H1 (cell line): ENCODE data around the gene EML4. TPM values are rescaled to one million over a fixed set of nuclear protein-coding genes. Genes with fewer than 3 reads are reported as not detected.

Experiments
- CTCF ChIA-PET: fragments of 300-600 bp; sonication (Branson Sonifier 250); formaldehyde crosslinking; loops from one replicate; lab custom pipeline; 2021; ENCODE audit not compliant: partially characterized antibody; lab: Charles Lee
- POLR2A ChIA-PET: fragments of 300-600 bp; sonication (Branson Sonifier 250); formaldehyde crosslinking; loops from one replicate; lab custom pipeline; 2021; ENCODE audit warnings: inconsistent platforms; ENCODE audit not compliant: partially characterized antibody; lab: Charles Lee
- DNase-seq, 2 experiments: peaks; one replicate each; pipeline versions ENCODE4 v3.0.0 to v3.0.0-alpha.2; 2010 to 2022; ENCODE audit warnings: low spot score in 2 of 2, low read depth in 1 of 2, mixed read lengths in 1 of 2
- FAIRE-seq: peaks from 2 replicates; lab custom pipeline; 2011; peaks lifted over from hg19 to GRCh38; lab: Jason Lieb, UNC
- H2AFZ ChIP-seq: 2 replicates; pipeline ENCODE4 v1.8.1; 2012; ENCODE audit warnings: low read length, inconsistent platforms
- H2AK5ac ChIP-seq: 2 replicates; pipeline ENCODE4 v1.6.1; 2013; ENCODE audit warnings: low read depth, low read length
- H2BK120ac ChIP-seq: replicated peaks from 2 replicates; pipeline ENCODE3; 2013; ENCODE audit warnings: low read depth, low read length, inconsistent platforms
- H2BK12ac ChIP-seq: 2 replicates; pipeline ENCODE4 v1.6.1; 2013; ENCODE audit warnings: low read depth, low read length
- H2BK15ac ChIP-seq: 2 replicates; pipeline ENCODE4 v1.6.1; 2013; ENCODE audit warnings: low read length
- H2BK20ac ChIP-seq: 2 replicates; pipeline ENCODE4 v1.6.1; 2013; ENCODE audit warnings: low read length
- H2BK5ac ChIP-seq: 2 replicates; pipeline ENCODE4 v1.6.1; 2013; ENCODE audit warnings: low read depth, low read length
- H3K14ac ChIP-seq: 2 replicates; pipeline ENCODE4 v1.6.1; 2013; ENCODE audit warnings: inconsistent platforms; ENCODE audit not compliant: insufficient read length
- H3K18ac ChIP-seq: 2 replicates; pipeline ENCODE4 v1.6.1; 2013; ENCODE audit warnings: low read length; ENCODE audit errors: extremely low read depth
- H3K23ac ChIP-seq: 2 replicates; pipeline ENCODE4 v1.6.1; 2013; ENCODE audit warnings: inconsistent platforms; ENCODE audit not compliant: insufficient read length
- H3K23me2 ChIP-seq: 2 replicates; pipeline ENCODE4 v1.6.1; 2013; ENCODE audit warnings: low read depth, low read length
- H3K27ac ChIP-seq: 2 replicates; pipeline ENCODE4 v1.6.1; 2011; ENCODE audit warnings: low read depth, low read length, inconsistent platforms
- H3K27me3 ChIP-seq, 4 experiments: replicated peaks in 1 of 4; 1 replicate in 1 of 4; 2 replicates in 3 of 4; pipeline versions ENCODE4 v1.6.1 to v1.8.1; 2011 to 2013; ENCODE audit warnings: low read length in 3 of 4, mild to moderate bottlenecking in 3 of 4, inconsistent platforms in 2 of 4, mixed read lengths in 2 of 4, moderate library complexity in 1 of 4; ENCODE audit not compliant: control insufficient read depth in 3 of 4, insufficient read depth in 3 of 4; ENCODE audit errors: extremely low read depth in 1 of 4
- H3K36me3 ChIP-seq, 4 experiments: 2 replicates each; pipeline versions ENCODE4 v1.6.1 to v1.8.1; 2011 to 2013; ENCODE audit warnings: mild to moderate bottlenecking in 4 of 4, low read length in 3 of 4, moderate library complexity in 2 of 4, control low read depth in 1 of 4, inconsistent platforms in 1 of 4; ENCODE audit not compliant: insufficient read depth in 4 of 4, control insufficient read depth in 2 of 4
- H3K4ac ChIP-seq: replicated peaks from 2 replicates; pipeline ENCODE3; 2013; ENCODE audit warnings: low read length, low read depth, mixed read lengths, inconsistent platforms; ENCODE audit not compliant: insufficient read length
- H3K4me1 ChIP-seq, 4 experiments: replicated peaks in 1 of 4; 1 replicate in 1 of 4; 2 replicates in 3 of 4; pipeline versions ENCODE4 v1.6.1 to v1.8.1; 2011 to 2013; ENCODE audit warnings: low read length in 3 of 4, inconsistent platforms in 2 of 4, mixed read lengths in 1 of 4; ENCODE audit not compliant: insufficient read depth in 4 of 4, control insufficient read depth in 3 of 4
- H3K4me2 ChIP-seq, 2 experiments: 2 replicates each; pipeline versions ENCODE4 v1.6.1 to v1.8.1; 2011 to 2013; ENCODE audit warnings: low read depth in 2 of 2, low read length in 2 of 2, control low read depth in 1 of 2, inconsistent platforms in 1 of 2, mild to moderate bottlenecking in 1 of 2; ENCODE audit not compliant: insufficient read depth in 1 of 2
- H3K4me3 ChIP-seq, 4 experiments: fragments of 200-600, 300-600 bp in 1 of 4; sonication (generic), shearing (Covaris generic), sonication (Bioruptor Twin) in 1 of 4; 2 replicates each; pipeline versions ENCODE4 v1.5.1 to v1.8.1; 2011 to 2016; ENCODE audit warnings: low read length in 4 of 4, low read depth in 3 of 4, control low read depth in 2 of 4, inconsistent platforms in 2 of 4, mild to moderate bottlenecking in 2 of 4, mixed read lengths in 1 of 4, moderate library complexity in 1 of 4; ENCODE audit not compliant: insufficient read depth in 2 of 4; ENCODE audit errors: extremely low read depth in 1 of 4
- H3K56ac ChIP-seq: replicated peaks from 2 replicates; pipeline ENCODE3; 2013; ENCODE audit warnings: low read depth, mild to moderate bottlenecking, mixed read lengths, low read length, inconsistent platforms; ENCODE audit not compliant: insufficient read length
- H3K79me1 ChIP-seq: 2 replicates; pipeline ENCODE4 v1.6.1; 2013; ENCODE audit warnings: low read depth, low read length, control low read depth
- H3K79me2 ChIP-seq, 2 experiments: 2 replicates each; pipeline versions ENCODE4 v1.6.1 to v1.8.1; 2012 to 2013; ENCODE audit warnings: low read length in 2 of 2, mild to moderate bottlenecking in 2 of 2, inconsistent platforms in 1 of 2; ENCODE audit not compliant: insufficient read depth in 2 of 2, control insufficient read depth in 1 of 2
- H3K9ac ChIP-seq, 4 experiments: replicated peaks in 1 of 4; 1 replicate in 1 of 4; 2 replicates in 3 of 4; pipeline versions ENCODE4 v1.6.1 to v1.8.1; 2011 to 2013; ENCODE audit warnings: low read depth in 3 of 4, low read length in 3 of 4, control low read depth in 2 of 4, mild to moderate bottlenecking in 2 of 4, moderate library complexity in 2 of 4, inconsistent platforms in 1 of 4; ENCODE audit errors: extremely low read depth in 1 of 4
- H3K9me3 ChIP-seq, 2 experiments: 2 replicates each; pipeline versions ENCODE4 v1.6.1 to v1.8.1; 2012 to 2013; ENCODE audit warnings: mild to moderate bottlenecking in 2 of 2, moderate library complexity in 2 of 2, control low read depth in 1 of 2, inconsistent platforms in 1 of 2, low read depth in 1 of 2, low read length in 1 of 2, mixed read lengths in 1 of 2; ENCODE audit not compliant: insufficient read depth in 2 of 2
- H4K20me1 ChIP-seq, 2 experiments: replicated peaks in 1 of 2; 2 replicates each; pipeline versions ENCODE3 to v1.8.1; 2011 to 2013; ENCODE audit warnings: inconsistent platforms in 2 of 2, low read length in 2 of 2, mild to moderate bottlenecking in 1 of 2; ENCODE audit not compliant: insufficient read depth in 2 of 2, control insufficient read depth in 1 of 2
- H4K5ac ChIP-seq: 2 replicates; pipeline ENCODE4 v1.6.1; 2013; ENCODE audit warnings: low read length, low read depth, mixed read lengths, inconsistent platforms; ENCODE audit not compliant: insufficient read length
- H4K8ac ChIP-seq: 2 replicates; pipeline ENCODE4 v1.8.0; 2013; ENCODE audit warnings: mild to moderate bottlenecking, moderate library complexity, low read length, inconsistent platforms; ENCODE audit not compliant: insufficient read depth; ENCODE audit errors: extremely low read depth
- H4K91ac ChIP-seq: replicated peaks from 2 replicates; pipeline ENCODE3; 2013; ENCODE audit warnings: low read length, mixed read lengths, inconsistent platforms; ENCODE audit not compliant: insufficient read length
- CEBPB ChIP-seq: IDR thresholded peaks from 2 replicates; pipeline ENCODE4 v1.6.1; 2012; ENCODE audit warnings: low read depth, low read length
- GABPA ChIP-seq: IDR thresholded peaks from 2 replicates; pipeline ENCODE4 v1.6.1; 2011; ENCODE audit warnings: mild to moderate bottlenecking, low read length, moderate library complexity, borderline replicate concordance; ENCODE audit not compliant: insufficient read depth
- KDM5A ChIP-seq: fragments of 200-600 bp; IDR thresholded peaks from 2 replicates; pipeline ENCODE4 v1.7.1; 2012; ENCODE audit warnings: mild to moderate bottlenecking, low read length, inconsistent platforms, mixed read lengths
- NRF1 ChIP-seq: IDR thresholded peaks from 2 replicates; pipeline ENCODE4 v1.6.1; 2011; ENCODE audit warnings: mild to moderate bottlenecking, low read depth, low read length, improper control_type of control experiment
- POLR2A ChIP-seq, 2 experiments: IDR thresholded peaks; 1 replicate in 1 of 2; 2 replicates in 1 of 2; pipeline ENCODE4 v1.6.1; 2011; ENCODE audit warnings: low read depth in 2 of 2, low read length in 2 of 2, mild to moderate bottlenecking in 2 of 2; ENCODE audit errors: control extremely low read depth in 1 of 2
- SAP30 ChIP-seq: fragments of 300-600 bp; sonication (generic); IDR thresholded peaks from 2 replicates; pipeline ENCODE4 v1.7.1; 2012; ENCODE audit warnings: low read length, moderate library complexity, mild to moderate bottlenecking, inconsistent platforms; ENCODE audit not compliant: insufficient read depth, insufficient replicate concordance
- SP2 ChIP-seq: IDR thresholded peaks from 2 replicates; pipeline ENCODE4 v1.6.1; 2012; ENCODE audit warnings: mild to moderate bottlenecking, low read length, inconsistent platforms
- SP4 ChIP-seq: IDR thresholded peaks from 2 replicates; pipeline ENCODE4 v1.6.1; 2012; ENCODE audit warnings: low read length, inconsistent platforms
- SRF ChIP-seq: IDR thresholded peaks from 2 replicates; pipeline ENCODE4 v1.6.1; 2011; ENCODE audit warnings: mild to moderate bottlenecking, low read depth, low read length, moderate library complexity
- TAF1 ChIP-seq: IDR thresholded peaks from 2 replicates; pipeline ENCODE4 v1.6.1; 2011; ENCODE audit warnings: mild to moderate bottlenecking, low read depth, low read length
- YY1 ChIP-seq: IDR thresholded peaks from 2 replicates; pipeline ENCODE4 v1.6.1; 2011; ENCODE audit warnings: low read depth, mild to moderate bottlenecking, low read length
- WGBS, 2 experiments: shearing (Covaris generic) in 1 of 2; methylation state at CpG; one replicate each; pipeline versions ENCODE4 v1.1.6 to v1.1.7; 2013 to 2015; ENCODE audit warnings: low lambda C conversion rate in 2 of 2, mixed read lengths in 2 of 2, inconsistent platforms in 1 of 2, low coverage in 1 of 2, missing lambda C conversion rate in 1 of 2; ENCODE audit not compliant: insufficient replicate concordance in 2 of 2, insufficient coverage in 1 of 2, insufficient read length in 1 of 2; ENCODE audit errors: extremely low coverage in 1 of 2, missing lambda C conversion rate in 1 of 2; 5-methylcytosine and 5-hydroxymethylcytosine counted together
- polyA plus RNA-seq, 7 experiments: library from polyadenylated mRNA; depleted of rRNA in 3 of 7; stranded (reverse) in 5 of 7; unstranded in 2 of 7; fragments of >200 nt in 5 of 7; fragments of 200-250 nt in 2 of 7; gene quantifications; 1 replicate in 5 of 7; 2 replicates in 1 of 7; 4 replicates in 1 of 7; pipeline versions ENCODE4 v1.2.1 to v1.2.3, GENCODE V29; 2011 to 2013; ENCODE audit warnings: missing spikeins in 2 of 7, mixed read lengths in 2 of 7
- total RNA-seq: library from RNA; stranded (reverse); fragmentation: NEBNext Ultra II Directional; extraction: Animal tissue kit (Norgen Biotek cat#: 25700); gene quantifications from 2 replicates; pipeline ENCODE4 v1.2.1, GENCODE V29; 2021
- TF ChIP-seq, protein P1 (sequence below): IDR thresholded peaks from 2 replicates; pipeline ENCODE4 v1.6.1; 2012; ENCODE audit warnings: low read length, inconsistent platforms

The EML4 gene
- total and polyA plus RNA-seq, 2 of the 8 experiments (the other 6 are each of a cell fraction or from before 2014, with no cell fraction given): 50.1 to 104 TPM

DNA sequence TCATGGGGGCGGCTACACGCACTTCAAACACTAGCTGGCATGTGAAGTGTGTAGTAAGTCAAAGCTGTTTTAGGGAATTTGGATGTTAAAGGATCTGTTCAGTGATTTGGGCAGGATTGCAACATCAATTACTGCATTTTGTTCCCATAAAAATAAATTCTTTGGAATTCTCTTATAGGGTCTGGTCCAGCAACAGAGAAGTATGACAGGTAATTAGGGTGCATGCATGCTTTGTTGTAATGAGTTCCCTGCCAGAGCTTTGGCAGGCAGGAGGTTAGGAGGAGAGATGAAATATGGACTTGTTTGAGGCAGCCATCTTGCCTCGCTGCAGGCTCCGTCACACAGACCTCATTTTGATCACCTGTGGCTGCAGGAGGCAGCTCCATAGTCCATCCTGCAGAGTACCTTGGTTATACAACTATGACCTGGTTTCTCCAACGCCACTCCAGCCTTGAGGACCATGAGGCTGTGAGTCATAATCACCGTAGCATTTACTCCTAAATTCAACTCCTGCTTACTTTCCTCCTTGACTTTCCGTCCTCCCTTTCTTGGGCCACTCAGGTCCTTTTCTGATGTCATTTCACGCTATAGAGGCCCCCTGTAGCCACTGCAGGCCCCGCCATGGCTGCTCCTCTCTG lies 26.5 kb upstream of the EML4 start:
- H3K4ac ChIP-seq: peak overlapping the region; percentile 58
- no peaks in the 10 kb centered on the region for H3K27me3 ChIP-seq
- DNase-seq (no peak), FAIRE-seq (no peak)
- peak overlapping the region; percentile 84; the same call in 1 of the 2 replicates for H2BK5ac ChIP-seq
- peak overlapping the region; percentile 29 for H2BK120ac ChIP-seq
- no peaks in the 10 kb centered on the region for H3K9me3 ChIP-seq
- WGBS, 2 experiments: 74% methylated on average over 9 of the region's 9 CpGs; no CpG with 5 or more reads in 1 of the 2 experiments
- no peak overlapping the region for H3K14ac ChIP-seq
- peak overlapping the region; percentile 100 for H2BK15ac ChIP-seq
- peak overlapping the region; percentile 62 for H3K18ac ChIP-seq
- H3K36me3 ChIP-seq: no peaks in the 10 kb centered on the region
- no peaks in the 10 kb centered on the region for H3K79me2 ChIP-seq
- H3K23me2 ChIP-seq: peaks cover 5% of the 10 kb centered on the region; the same call in 1 of the 2 replicates
- peak overlapping the region; percentile 99; the same call in 1 of the 2 replicates for H2BK20ac ChIP-seq
- ChIA-PET CTCF (interaction anchor here (0.8 to 2.7 kb wide), 12 partner anchors 10 to 292 kb away, joined by 3 to 14 read pairs (median 3); no protein-coding TSS in a partner anchor), POLR2A (interaction anchor here (1.0 to 1.9 kb wide), 3 partner anchors 10 to 32 kb away, joined by 3 to 6 read pairs (median 5); no protein-coding TSS in a partner anchor)
- no peaks in the 10 kb centered on the region for H4K20me1 ChIP-seq
- H3K27ac ChIP-seq: no peak overlapping the region
- H3K23ac ChIP-seq: no peak overlapping the region
- H3K79me1 ChIP-seq: no peaks in the 10 kb centered on the region
- peaks cover 0 to 14% (median 5%) of the 10 kb centered on the region in 4 experiments; a peak in 3 of 7 replicates for H3K4me1 ChIP-seq
- peak overlapping the region; percentile 99 for H2AFZ ChIP-seq
- no peak overlapping the region for H3K56ac ChIP-seq
- peak overlapping the region; percentile 34 for H4K5ac ChIP-seq
- H3K9ac ChIP-seq: no peak overlapping the region; a peak in 1 of 7 replicates
- peak overlapping the region; percentile 72 for H2BK12ac ChIP-seq
- H2AK5ac ChIP-seq: no peak overlapping the region
- peak overlapping the region; percentile 39; the same call in 1 of the 2 replicates for H4K8ac ChIP-seq
- peak overlapping the region; percentile 88 for H4K91ac ChIP-seq
- H3K4me3 ChIP-seq: no peak overlapping the region
- H3K4me2 ChIP-seq: peak overlapping the region in 1 of 2 experiments; percentile 89; a peak in 1 of 4 replicates
- TF ChIP-seq SP2: no peak
- no peak for TF ChIP-seq SAP30
- 0 out of 2 replicates have a peak, but pooled peaks have one; percentile 21 for TF ChIP-seq TAF1
- peak; percentile 82 for TF ChIP-seq YY1
- no peak for TF ChIP-seq SP4
- TF ChIP-seq NRF1: no peak
- TF ChIP-seq GABPA: no peak
- TF ChIP-seq, protein P1, sequence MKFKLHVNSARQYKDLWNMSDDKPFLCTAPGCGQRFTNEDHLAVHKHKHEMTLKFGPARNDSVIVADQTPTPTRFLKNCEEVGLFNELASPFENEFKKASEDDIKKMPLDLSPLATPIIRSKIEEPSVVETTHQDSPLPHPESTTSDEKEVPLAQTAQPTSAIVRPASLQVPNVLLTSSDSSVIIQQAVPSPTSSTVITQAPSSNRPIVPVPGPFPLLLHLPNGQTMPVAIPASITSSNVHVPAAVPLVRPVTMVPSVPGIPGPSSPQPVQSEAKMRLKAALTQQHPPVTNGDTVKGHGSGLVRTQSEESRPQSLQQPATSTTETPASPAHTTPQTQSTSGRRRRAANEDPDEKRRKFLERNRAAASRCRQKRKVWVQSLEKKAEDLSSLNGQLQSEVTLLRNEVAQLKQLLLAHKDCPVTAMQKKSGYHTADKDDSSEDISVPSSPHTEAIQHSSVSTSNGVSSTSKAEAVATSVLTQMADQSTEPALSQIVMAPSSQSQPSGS: no peak
- TF ChIP-seq KDM5A: no peak
- no peak for TF ChIP-seq SRF
- TF ChIP-seq POLR2A (IDR thresholded peaks at IDR 0.05; ENCODE audit: control extremely low read depth in 1 of 2, low read depth in 2 of 2, low read length in 2 of 2): no peak
- peak; percentile 75 for TF ChIP-seq CEBPB
